Upper lobe of left lung (tissue), 4 donors: ENCODE results near the gene ARHGAP19.

Experiments used
- POLR2A ChIP-seq, 4 donors: fragments of 450-650 bp; IDR thresholded peaks; one replicate each; pipeline ENCODE4 v1.5.1; 2016 to 2017; ENCODE audit warnings: antibody characterized with exemption in 4 of 4, mild to moderate bottlenecking in 2 of 4
- TF ChIP-seq, protein P1 (sequence below), 6 experiments: fragments of 450-650 bp in 4 of 6; fragments of 200-600 bp in 2 of 6; sonication (generic) in 2 of 6; IDR thresholded peaks; one replicate each; pipeline ENCODE4 v1.5.1; 2016 to 2019; ENCODE audit warnings: antibody characterized with exemption in 6 of 6

DNA sequence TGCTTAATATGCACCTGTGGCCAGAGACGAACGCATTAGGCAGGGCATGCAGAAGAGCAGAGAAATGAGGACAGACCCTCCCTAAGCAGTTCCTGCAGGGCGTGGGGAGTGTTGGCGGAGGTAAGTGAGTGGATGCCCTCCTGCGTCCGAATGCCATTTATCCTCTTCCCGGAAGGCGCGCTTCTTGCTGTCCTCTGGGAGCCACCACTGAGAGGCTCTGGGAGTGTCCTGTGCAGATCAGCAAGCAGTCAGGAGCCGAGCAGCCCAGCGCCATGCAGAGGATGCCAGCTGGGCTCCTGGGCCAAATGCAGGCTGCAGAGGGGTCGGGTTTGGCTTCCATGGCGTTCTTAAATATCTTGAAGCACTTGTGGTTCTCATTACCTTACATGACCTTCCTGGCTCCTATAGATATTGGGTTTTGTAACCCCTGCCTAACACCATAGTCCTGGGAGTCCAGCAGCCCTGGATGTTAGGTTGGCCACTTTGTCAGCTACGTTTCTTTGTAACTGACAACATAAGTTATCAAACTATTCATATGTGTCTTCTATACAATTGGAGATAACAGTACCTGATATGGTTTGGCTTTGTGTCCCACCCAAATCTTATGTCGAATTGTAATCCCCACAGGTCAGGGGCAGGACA, 76.7 kb downstream of the ARHGAP19 start:
- TF ChIP-seq, protein P1, sequence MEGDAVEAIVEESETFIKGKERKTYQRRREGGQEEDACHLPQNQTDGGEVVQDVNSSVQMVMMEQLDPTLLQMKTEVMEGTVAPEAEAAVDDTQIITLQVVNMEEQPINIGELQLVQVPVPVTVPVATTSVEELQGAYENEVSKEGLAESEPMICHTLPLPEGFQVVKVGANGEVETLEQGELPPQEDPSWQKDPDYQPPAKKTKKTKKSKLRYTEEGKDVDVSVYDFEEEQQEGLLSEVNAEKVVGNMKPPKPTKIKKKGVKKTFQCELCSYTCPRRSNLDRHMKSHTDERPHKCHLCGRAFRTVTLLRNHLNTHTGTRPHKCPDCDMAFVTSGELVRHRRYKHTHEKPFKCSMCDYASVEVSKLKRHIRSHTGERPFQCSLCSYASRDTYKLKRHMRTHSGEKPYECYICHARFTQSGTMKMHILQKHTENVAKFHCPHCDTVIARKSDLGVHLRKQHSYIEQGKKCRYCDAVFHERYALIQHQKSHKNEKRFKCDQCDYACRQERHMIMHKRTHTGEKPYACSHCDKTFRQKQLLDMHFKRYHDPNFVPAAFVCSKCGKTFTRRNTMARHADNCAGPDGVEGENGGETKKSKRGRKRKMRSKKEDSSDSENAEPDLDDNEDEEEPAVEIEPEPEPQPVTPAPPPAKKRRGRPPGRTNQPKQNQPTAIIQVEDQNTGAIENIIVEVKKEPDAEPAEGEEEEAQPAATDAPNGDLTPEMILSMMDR (IDR thresholded peaks at IDR 0.05), result no peak
- TF ChIP-seq POLR2A (IDR thresholded peaks at IDR 0.05), result no peak
